HepG2 (cell line): ENCODE measurements around the gene OR10G6. TPM values are rescaled to one million over a fixed set of nuclear protein-coding genes. Genes with fewer than 3 reads are reported as not detected.
"Not testable (repeated sequence)": the region's sequence is repeated elsewhere in the genome, so short reads cannot be mapped to it uniquely, and the experiment has no call there.

ENCODE experiments used
- ATAC-seq: fragments of 200-7000 bp; cut with Tn5 transposase; 3 replicates; pipeline ENCODE4 v1.9.1; 2020; ENCODE audit warnings: mild to moderate bottlenecking, moderate library complexity
- BruUV-seq: library from RNA; stranded (reverse); fragments of 400-500 nt; replicated peaks from 2 replicates; lab custom pipeline; 2021; lab: Mats Ljungman, UMichigan
- CTCF ChIA-PET: fragments of 300-600 bp; formaldehyde crosslinking; extraction: SDS; loops from one replicate; lab custom pipeline; 2021; ENCODE audit warnings: low total read pairs, inconsistent platforms, low intra/inter-chr PET ratio; lab: Yijun Ruan, JAX
- POLR2A ChIA-PET: fragments of 350-600 bp; sonication (Branson Sonifier 250); formaldehyde crosslinking; loops from one replicate; lab custom pipeline; 2020; ENCODE audit warnings: antibody characterized with exemption, inconsistent platforms; lab: Yijun Ruan, JAX
- DNase-seq: peaks from one replicate; pipeline ENCODE4 v3.0.0-alpha.2; 2015; ENCODE audit warnings: low spot score
- FAIRE-seq: peaks from 3 replicates; lab custom pipeline; 2011; peaks lifted over from hg19 to GRCh38; lab: Jason Lieb, UNC
- H2AFZ ChIP-seq: one replicate; pipeline ENCODE4 v1.6.1; 2011; ENCODE audit warnings: low read length, inconsistent platforms
- H3K27ac ChIP-seq: fragments of 300-600 bp; 3 replicates; pipeline ENCODE4 v1.8.0; 2011; ENCODE audit warnings: mixed run types, mild to moderate bottlenecking, mixed read lengths, low read length, inconsistent platforms; ENCODE audit not compliant: insufficient read depth; ENCODE audit errors: extremely low read length
- H3K27me3 ChIP-seq, 2 experiments: fragments of 200-600 bp in 1 of 2; 2 replicates in 1 of 2; 3 replicates in 1 of 2; pipeline versions ENCODE4 v1.6.0 to v1.8.0; 2011; ENCODE audit warnings: low read length in 2 of 2, mild to moderate bottlenecking in 2 of 2, moderate library complexity in 2 of 2, inconsistent platforms in 1 of 2; ENCODE audit not compliant: insufficient read depth in 2 of 2, control insufficient read depth in 1 of 2
- H3K36me3 ChIP-seq, 2 experiments: fragments of 200-600 bp in 1 of 2; replicated peaks in 1 of 2; 2 replicates in 1 of 2; 3 replicates in 1 of 2; pipeline versions ENCODE4 v1.5.1 to v1.8.0; 2011; ENCODE audit warnings: low read length in 2 of 2, inconsistent platforms in 1 of 2; ENCODE audit not compliant: insufficient read depth in 2 of 2, control insufficient read depth in 1 of 2
- H3K4me1 ChIP-seq: 2 replicates; pipeline ENCODE4 v1.5.1; 2012; ENCODE audit warnings: low read length, inconsistent platforms; ENCODE audit not compliant: insufficient read depth
- H3K4me2 ChIP-seq: 2 replicates; pipeline ENCODE4 v1.6.0; 2011; ENCODE audit warnings: low read depth, low read length, inconsistent platforms
- H3K4me3 ChIP-seq, 3 experiments: fragments of 200-600 bp in 1 of 3; sonication (generic), shearing (Covaris generic) in 1 of 3; replicated peaks in 1 of 3; 2 replicates each; pipeline ENCODE4 v1.5.1; 2011 to 2016; ENCODE audit warnings: low read length in 3 of 3, inconsistent platforms in 2 of 3, low read depth in 2 of 3, mild to moderate bottlenecking in 2 of 3, control low read depth in 1 of 3, mixed read lengths in 1 of 3; ENCODE audit not compliant: insufficient read depth in 1 of 3
- H3K79me2 ChIP-seq: one replicate; pipeline ENCODE4 v1.6.1; 2011; ENCODE audit warnings: low read length, inconsistent platforms; ENCODE audit not compliant: insufficient read depth
- H3K9ac ChIP-seq: 2 replicates; pipeline ENCODE4 v1.6.0; 2011; ENCODE audit warnings: mild to moderate bottlenecking, low read depth, low read length, inconsistent platforms; ENCODE audit not compliant: insufficient read depth
- H3K9me3 ChIP-seq: 2 replicates; pipeline ENCODE4 v1.5.1; 2012; ENCODE audit warnings: mild to moderate bottlenecking, low read length
- H4K20me1 ChIP-seq: 2 replicates; pipeline ENCODE4 v1.6.0; 2011; ENCODE audit warnings: inconsistent platforms, mild to moderate bottlenecking, low read length, moderate library complexity; ENCODE audit not compliant: insufficient read depth
- ATF7-NPFF ChIP-seq: sonication (generic); formaldehyde crosslinking; IDR thresholded peaks from 2 replicates; pipeline ENCODE4 v1.8.1; 2023; ENCODE audit warnings: mild to moderate bottlenecking, low read depth, missing genetic modification reagents, moderate library complexity
- KLF16 ChIP-seq, 2 experiments: sonication (generic) in 1 of 2; formaldehyde crosslinking in 1 of 2; IDR thresholded peaks; 2 replicates each; pipeline versions ENCODE4 v1.6.1 to v1.8.0; 2016 to 2023; ENCODE audit warnings: missing genetic modification reagents in 2 of 2, missing compliant biosample characterization in 1 of 2
- NCOR1 ChIP-seq: fragments of 200-600 bp; sonication (generic); IDR thresholded peaks from 2 replicates; pipeline ENCODE4 v1.7.0; 2017; ENCODE audit warnings: antibody characterized with exemption, low read length, borderline replicate concordance
- ZFP36L2 ChIP-seq: sonication (generic); formaldehyde crosslinking; IDR thresholded peaks from 2 replicates; pipeline ENCODE4 v1.4.0; 2020; ENCODE audit warnings: missing genetic modification reagents
- ZNF180 ChIP-seq: sonication (generic); formaldehyde crosslinking; IDR thresholded peaks from 2 replicates; pipeline ENCODE4 v1.4.0; 2020; ENCODE audit warnings: low read depth, missing genetic modification reagents, borderline replicate concordance
- ZNF562 ChIP-seq: sonication (generic); formaldehyde crosslinking; IDR thresholded peaks from 2 replicates; pipeline ENCODE4 v1.8.0; 2022; ENCODE audit warnings: missing genetic modification reagents, borderline replicate concordance
- WGBS: methylation state at CpG from one replicate; pipeline ENCODE4 v1.1.6; 2017; ENCODE audit warnings: low lambda C conversion rate; 5-methylcytosine and 5-hydroxymethylcytosine counted together
- in situ Hi-C: cut with HindIII; loops from 2 replicates; pipeline ENCODE4 v1.10.0; 2017; ENCODE audit warnings: low pct_unique_long_range_greater_than_20kb; ENCODE audit not compliant: extremely low pct_ligation_motif_present
- intact Hi-C: fragments of 100-400 bp; cut with micrococcal nuclease; formaldehyde crosslinking; loops from one replicate; pipeline ENCODE4 v1.10.0; 2022; ENCODE audit not compliant: unreplicated experiment
- polyA plus RNA-seq, 8 experiments: library from polyadenylated mRNA; depleted of rRNA in 3 of 8; stranded (reverse) in 7 of 8; unstranded in 1 of 8; fragments of >200 nt; fragmentation: Illumina TruSeq in 4 of 8; extraction: Trizol in 4 of 8; gene quantifications; 2 replicates each; pipeline versions ENCODE4 v1.2.1 to v1.2.3, GENCODE V29; 2011 to 2016; ENCODE audit warnings: low read depth in 4 of 8, missing spikeins in 1 of 8, mixed read lengths in 1 of 8; ENCODE audit not compliant: insufficient read depth in 1 of 8
- total RNA-seq, 5 experiments: library from RNA; depleted of rRNA; stranded (reverse); fragments of >200 nt; fragmentation: Illumina TruSeq; extraction: Trizol; gene quantifications; 2 replicates each; pipeline ENCODE4 v1.2.3, GENCODE V29; 2016; ENCODE audit warnings: low read depth in 1 of 5
- TF ChIP-seq, protein P1 (sequence below): sonication (generic); formaldehyde crosslinking; IDR thresholded peaks from 2 replicates; pipeline ENCODE4 v1.4.0; 2020; ENCODE audit warnings: missing genetic modification reagents, mild to moderate bottlenecking, borderline replicate concordance

Gene OR10G6
- total and polyA plus RNA-seq, 2 of the 13 experiments (the other 11 are each of a cell fraction or from before 2014, with no cell fraction given), result not detected

GRCh38 chr11:124036666-124037065 is 41.7 kb upstream of the OR10G6 start (continued):
- TF ChIP-seq NCOR1 (no peak), ZFP36L2 (CRISPR knock-in tag) (no peak), ATF7-NPFF (CRISPR knock-in tag) (no peak), ZNF562 (CRISPR knock-in tag) (no peak)
- TF ChIP-seq, protein P1, sequence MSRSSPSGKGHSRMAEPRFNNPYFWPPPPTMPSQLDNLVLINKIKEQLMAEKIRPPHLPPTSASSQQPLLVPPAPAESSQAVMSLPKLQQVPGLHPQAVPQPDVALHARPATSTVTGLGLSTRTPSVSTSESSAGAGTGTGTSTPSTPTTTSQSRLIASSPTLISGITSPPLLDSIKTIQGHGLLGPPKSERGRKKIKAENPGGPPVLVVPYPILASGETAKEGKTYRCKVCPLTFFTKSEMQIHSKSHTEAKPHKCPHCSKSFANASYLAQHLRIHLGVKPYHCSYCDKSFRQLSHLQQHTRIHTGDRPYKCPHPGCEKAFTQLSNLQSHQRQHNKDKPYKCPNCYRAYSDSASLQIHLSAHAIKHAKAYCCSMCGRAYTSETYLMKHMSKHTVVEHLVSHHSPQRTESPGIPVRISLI (CRISPR knock-in tag), result no peak

DNA sequence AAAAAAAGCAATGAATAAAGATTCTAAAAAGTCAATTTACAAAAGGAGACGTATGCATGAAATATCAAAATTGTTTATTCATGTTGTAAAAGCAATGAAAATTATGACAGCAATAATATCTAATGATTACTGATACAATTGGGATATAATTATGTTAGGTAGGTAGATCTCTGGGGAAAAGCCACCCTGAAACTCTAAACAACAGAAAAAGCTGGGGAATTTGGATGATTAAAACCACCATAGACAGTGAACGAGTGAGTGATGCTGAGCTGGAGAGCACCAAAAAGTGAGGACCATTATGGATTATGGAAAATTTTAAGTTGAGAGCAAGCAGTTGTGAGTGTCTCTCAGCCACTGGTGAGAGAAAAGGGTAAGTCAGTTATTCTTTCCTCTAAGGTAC is 31.5 kb upstream of the OR10G6 start, which contains the start of gene OR10G8:
OR10G8 (plus strand) TSS at position 301 of the 400 bp plus-strand sequence. CDS start 2,825 bp downstream, outside the sequence.
- H3K27ac ChIP-seq, result no peak within 1 kb of the TSS
- TF ChIP-seq ZNF180, result no peak
- TF ChIP-seq KLF16 (CRISPR knock-in tag; IDR thresholded peaks at IDR 0.05), result no peak
- TF ChIP-seq, all 625 proteins: peak for 0
- ChIA-PET CTCF (no interaction called here), POLR2A (no interaction called here)
- Histone ChIP-seq H3K9me3 (no peaks in the 10 kb centered on the region), H3K4me1 (no peaks in the 10 kb centered on the region), H3K36me3 (no peaks in the 10 kb centered on the region), H4K20me1 (no peaks in the 10 kb centered on the region), H3K27me3 (no peaks in the 10 kb centered on the region), H2AFZ (no peak within 1 kb of the TSS), H3K4me3 (no peak within 1 kb of the TSS), H3K9ac (no peak within 1 kb of the TSS), H3K4me2 (no peak within 1 kb of the TSS), H3K79me2 (no peaks in the 10 kb centered on the region)
- ATAC-seq, result no peak
- no peak for FAIRE-seq
- WGBS, result 2% methylated on average over 2 of the region's 2 CpGs
- BruUV-seq, result no TSS peak
- DNase-seq, result no peak
- in situ Hi-C loops (no loop called here), intact Hi-C loops (no loop called here)

GRCh38 chr11:124015837-124016236 is 20.9 kb upstream of the OR10G6 start:
- H3K4me1 ChIP-seq, H3K4me2 ChIP-seq, CTCF ChIA-PET, intact Hi-C loops, in situ Hi-C loops, H3K9ac ChIP-seq, H4K20me1 ChIP-seq, H3K4me3 ChIP-seq, ATAC-seq, BruUV-seq, FAIRE-seq, H2AFZ ChIP-seq, H3K27me3 ChIP-seq, POLR2A ChIA-PET, H3K36me3 ChIP-seq, H3K9me3 ChIP-seq, DNase-seq, H3K79me2 ChIP-seq, H3K27ac ChIP-seq: not testable (repeated sequence)
- WGBS, result 25% methylated on average over 5 of the region's 9 CpGs
